H1 (cell line): ENCODE results near the gene TRMT44. TPM values are rescaled to one million over a fixed set of nuclear protein-coding genes. Genes with fewer than 3 reads are reported as not detected.

Experiments
- CTCF ChIA-PET: fragments of 300-600 bp; sonication (Branson Sonifier 250); formaldehyde crosslinking; loops from one replicate; lab custom pipeline; 2021; ENCODE audit not compliant: partially characterized antibody; lab: Charles Lee
- POLR2A ChIA-PET: fragments of 300-600 bp; sonication (Branson Sonifier 250); formaldehyde crosslinking; loops from one replicate; lab custom pipeline; 2021; ENCODE audit warnings: inconsistent platforms; ENCODE audit not compliant: partially characterized antibody; lab: Charles Lee
- DNase-seq, 2 experiments: peaks; one replicate each; pipeline versions ENCODE4 v3.0.0 to v3.0.0-alpha.2; 2010 to 2022; ENCODE audit warnings: low spot score in 2 of 2, low read depth in 1 of 2, mixed read lengths in 1 of 2
- FAIRE-seq: peaks from 2 replicates; lab custom pipeline; 2011; peaks lifted over from hg19 to GRCh38; lab: Jason Lieb, UNC
- H2AFZ ChIP-seq: 2 replicates; pipeline ENCODE4 v1.8.1; 2012; ENCODE audit warnings: low read length, inconsistent platforms
- H2AK5ac ChIP-seq: 2 replicates; pipeline ENCODE4 v1.6.1; 2013; ENCODE audit warnings: low read depth, low read length
- H2BK120ac ChIP-seq: replicated peaks from 2 replicates; pipeline ENCODE3; 2013; ENCODE audit warnings: low read depth, low read length, inconsistent platforms
- H2BK12ac ChIP-seq: 2 replicates; pipeline ENCODE4 v1.6.1; 2013; ENCODE audit warnings: low read depth, low read length
- H2BK15ac ChIP-seq: 2 replicates; pipeline ENCODE4 v1.6.1; 2013; ENCODE audit warnings: low read length
- H2BK20ac ChIP-seq: 2 replicates; pipeline ENCODE4 v1.6.1; 2013; ENCODE audit warnings: low read length
- H2BK5ac ChIP-seq: 2 replicates; pipeline ENCODE4 v1.6.1; 2013; ENCODE audit warnings: low read depth, low read length
- H3K14ac ChIP-seq: 2 replicates; pipeline ENCODE4 v1.6.1; 2013; ENCODE audit warnings: inconsistent platforms; ENCODE audit not compliant: insufficient read length
- H3K18ac ChIP-seq: 2 replicates; pipeline ENCODE4 v1.6.1; 2013; ENCODE audit warnings: low read length; ENCODE audit errors: extremely low read depth
- H3K23ac ChIP-seq: 2 replicates; pipeline ENCODE4 v1.6.1; 2013; ENCODE audit warnings: inconsistent platforms; ENCODE audit not compliant: insufficient read length
- H3K23me2 ChIP-seq: 2 replicates; pipeline ENCODE4 v1.6.1; 2013; ENCODE audit warnings: low read depth, low read length
- H3K27ac ChIP-seq: 2 replicates; pipeline ENCODE4 v1.6.1; 2011; ENCODE audit warnings: low read depth, low read length, inconsistent platforms
- H3K27me3 ChIP-seq, 4 experiments: replicated peaks in 1 of 4; 1 replicate in 1 of 4; 2 replicates in 3 of 4; pipeline versions ENCODE4 v1.6.1 to v1.8.1; 2011 to 2013; ENCODE audit warnings: low read length in 3 of 4, mild to moderate bottlenecking in 3 of 4, inconsistent platforms in 2 of 4, mixed read lengths in 2 of 4, moderate library complexity in 1 of 4; ENCODE audit not compliant: control insufficient read depth in 3 of 4, insufficient read depth in 3 of 4; ENCODE audit errors: extremely low read depth in 1 of 4
- H3K36me3 ChIP-seq, 4 experiments: 2 replicates each; pipeline versions ENCODE4 v1.6.1 to v1.8.1; 2011 to 2013; ENCODE audit warnings: mild to moderate bottlenecking in 4 of 4, low read length in 3 of 4, moderate library complexity in 2 of 4, control low read depth in 1 of 4, inconsistent platforms in 1 of 4; ENCODE audit not compliant: insufficient read depth in 4 of 4, control insufficient read depth in 2 of 4
- H3K4ac ChIP-seq: replicated peaks from 2 replicates; pipeline ENCODE3; 2013; ENCODE audit warnings: low read length, low read depth, mixed read lengths, inconsistent platforms; ENCODE audit not compliant: insufficient read length
- H3K4me1 ChIP-seq, 4 experiments: replicated peaks in 1 of 4; 1 replicate in 1 of 4; 2 replicates in 3 of 4; pipeline versions ENCODE4 v1.6.1 to v1.8.1; 2011 to 2013; ENCODE audit warnings: low read length in 3 of 4, inconsistent platforms in 2 of 4, mixed read lengths in 1 of 4; ENCODE audit not compliant: insufficient read depth in 4 of 4, control insufficient read depth in 3 of 4
- H3K4me2 ChIP-seq, 2 experiments: 2 replicates each; pipeline versions ENCODE4 v1.6.1 to v1.8.1; 2011 to 2013; ENCODE audit warnings: low read depth in 2 of 2, low read length in 2 of 2, control low read depth in 1 of 2, inconsistent platforms in 1 of 2, mild to moderate bottlenecking in 1 of 2; ENCODE audit not compliant: insufficient read depth in 1 of 2
- H3K4me3 ChIP-seq, 4 experiments: fragments of 200-600, 300-600 bp in 1 of 4; sonication (generic), shearing (Covaris generic), sonication (Bioruptor Twin) in 1 of 4; 2 replicates each; pipeline versions ENCODE4 v1.5.1 to v1.8.1; 2011 to 2016; ENCODE audit warnings: low read length in 4 of 4, low read depth in 3 of 4, control low read depth in 2 of 4, inconsistent platforms in 2 of 4, mild to moderate bottlenecking in 2 of 4, mixed read lengths in 1 of 4, moderate library complexity in 1 of 4; ENCODE audit not compliant: insufficient read depth in 2 of 4; ENCODE audit errors: extremely low read depth in 1 of 4
- H3K56ac ChIP-seq: replicated peaks from 2 replicates; pipeline ENCODE3; 2013; ENCODE audit warnings: low read depth, mild to moderate bottlenecking, mixed read lengths, low read length, inconsistent platforms; ENCODE audit not compliant: insufficient read length
- H3K79me1 ChIP-seq: 2 replicates; pipeline ENCODE4 v1.6.1; 2013; ENCODE audit warnings: low read depth, low read length, control low read depth
- H3K79me2 ChIP-seq, 2 experiments: 2 replicates each; pipeline versions ENCODE4 v1.6.1 to v1.8.1; 2012 to 2013; ENCODE audit warnings: low read length in 2 of 2, mild to moderate bottlenecking in 2 of 2, inconsistent platforms in 1 of 2; ENCODE audit not compliant: insufficient read depth in 2 of 2, control insufficient read depth in 1 of 2
- H3K9ac ChIP-seq, 4 experiments: replicated peaks in 1 of 4; 1 replicate in 1 of 4; 2 replicates in 3 of 4; pipeline versions ENCODE4 v1.6.1 to v1.8.1; 2011 to 2013; ENCODE audit warnings: low read depth in 3 of 4, low read length in 3 of 4, control low read depth in 2 of 4, mild to moderate bottlenecking in 2 of 4, moderate library complexity in 2 of 4, inconsistent platforms in 1 of 4; ENCODE audit errors: extremely low read depth in 1 of 4
- H3K9me3 ChIP-seq, 2 experiments: 2 replicates each; pipeline versions ENCODE4 v1.6.1 to v1.8.1; 2012 to 2013; ENCODE audit warnings: mild to moderate bottlenecking in 2 of 2, moderate library complexity in 2 of 2, control low read depth in 1 of 2, inconsistent platforms in 1 of 2, low read depth in 1 of 2, low read length in 1 of 2, mixed read lengths in 1 of 2; ENCODE audit not compliant: insufficient read depth in 2 of 2
- H4K20me1 ChIP-seq, 2 experiments: replicated peaks in 1 of 2; 2 replicates each; pipeline versions ENCODE3 to v1.8.1; 2011 to 2013; ENCODE audit warnings: inconsistent platforms in 2 of 2, low read length in 2 of 2, mild to moderate bottlenecking in 1 of 2; ENCODE audit not compliant: insufficient read depth in 2 of 2, control insufficient read depth in 1 of 2
- H4K5ac ChIP-seq: 2 replicates; pipeline ENCODE4 v1.6.1; 2013; ENCODE audit warnings: low read length, low read depth, mixed read lengths, inconsistent platforms; ENCODE audit not compliant: insufficient read length
- H4K8ac ChIP-seq: 2 replicates; pipeline ENCODE4 v1.8.0; 2013; ENCODE audit warnings: mild to moderate bottlenecking, moderate library complexity, low read length, inconsistent platforms; ENCODE audit not compliant: insufficient read depth; ENCODE audit errors: extremely low read depth
- H4K91ac ChIP-seq: replicated peaks from 2 replicates; pipeline ENCODE3; 2013; ENCODE audit warnings: low read length, mixed read lengths, inconsistent platforms; ENCODE audit not compliant: insufficient read length
- ASH2L ChIP-seq: fragments of 200-600, 300-600 bp; sonication (generic); IDR thresholded peaks from one replicate; pipeline ENCODE4 v1.7.1; 2017; ENCODE audit warnings: low read length
- GTF2F1 ChIP-seq: IDR thresholded peaks from 2 replicates; pipeline ENCODE4 v1.6.1; 2012; ENCODE audit warnings: low read depth, low read length, improper control_type of control experiment, borderline replicate concordance
- RBBP5 ChIP-seq: IDR thresholded peaks from 2 replicates; pipeline ENCODE4 v1.7.1; 2012; ENCODE audit warnings: low read depth, mild to moderate bottlenecking, inconsistent platforms, low read length, moderate library complexity, borderline replicate concordance
- RNF2 ChIP-seq: fragments of 200-900, 300-1000 bp; sonication (generic); IDR thresholded peaks from 2 replicates; pipeline ENCODE4 v1.7.1; 2016; ENCODE audit warnings: borderline replicate concordance, low read depth, mild to moderate bottlenecking, antibody characterized with exemption, low read length; ENCODE audit not compliant: poor library complexity, severe bottlenecking; ENCODE audit errors: missing control alignments
- SIX5 ChIP-seq: IDR thresholded peaks from 2 replicates; pipeline ENCODE4 v1.6.1; 2011; ENCODE audit warnings: mild to moderate bottlenecking, low read depth, low read length
- WGBS, 2 experiments: shearing (Covaris generic) in 1 of 2; methylation state at CpG; one replicate each; pipeline versions ENCODE4 v1.1.6 to v1.1.7; 2013 to 2015; ENCODE audit warnings: low lambda C conversion rate in 2 of 2, mixed read lengths in 2 of 2, inconsistent platforms in 1 of 2, low coverage in 1 of 2, missing lambda C conversion rate in 1 of 2; ENCODE audit not compliant: insufficient replicate concordance in 2 of 2, insufficient coverage in 1 of 2, insufficient read length in 1 of 2; ENCODE audit errors: extremely low coverage in 1 of 2, missing lambda C conversion rate in 1 of 2; 5-methylcytosine and 5-hydroxymethylcytosine counted together
- polyA plus RNA-seq, 7 experiments: library from polyadenylated mRNA; depleted of rRNA in 3 of 7; stranded (reverse) in 5 of 7; unstranded in 2 of 7; fragments of >200 nt in 5 of 7; fragments of 200-250 nt in 2 of 7; gene quantifications; 1 replicate in 5 of 7; 2 replicates in 1 of 7; 4 replicates in 1 of 7; pipeline versions ENCODE4 v1.2.1 to v1.2.3, GENCODE V29; 2011 to 2013; ENCODE audit warnings: missing spikeins in 2 of 7, mixed read lengths in 2 of 7
- total RNA-seq: library from RNA; stranded (reverse); fragmentation: NEBNext Ultra II Directional; extraction: Animal tissue kit (Norgen Biotek cat#: 25700); gene quantifications from 2 replicates; pipeline ENCODE4 v1.2.1, GENCODE V29; 2021

The TRMT44 gene
- total and polyA plus RNA-seq, 2 of the 8 experiments (the other 6 are each of a cell fraction or from before 2014, with no cell fraction given) = 8.6 to 23.9 TPM

DNA sequence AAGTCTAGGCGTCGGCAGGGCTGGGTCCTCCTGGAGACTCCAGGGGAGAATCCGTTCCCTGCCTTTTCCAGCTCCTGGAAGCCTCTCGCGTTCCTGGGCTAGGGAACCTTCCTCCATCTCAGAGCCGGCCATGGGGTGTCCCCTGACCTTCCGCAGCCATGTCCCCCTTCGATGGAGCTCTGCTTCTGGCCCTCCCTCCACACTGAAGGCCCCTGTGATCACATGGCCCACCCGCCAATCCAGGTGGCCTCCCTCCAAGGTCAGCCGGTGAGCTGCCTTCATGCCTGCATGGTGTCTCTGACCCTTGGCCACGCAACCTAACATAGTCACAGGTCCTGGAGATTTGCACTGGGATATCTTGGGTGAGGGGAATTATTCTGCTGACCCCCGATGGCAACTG, 69.6 kb downstream of the TRMT44 start:
- H3K18ac ChIP-seq = no peak overlapping the region
- no peak overlapping the region for H2AK5ac ChIP-seq
- no peaks in the 10 kb centered on the region; a peak in 2 of 7 replicates for H3K27me3 ChIP-seq
- H3K4me3 ChIP-seq = no peak overlapping the region
- CTCF ChIA-PET = interaction anchor here (1.2 to 1.9 kb wide), 3 partner anchors 12 to 40 kb away, joined by 3 to 8 read pairs (median 5); no protein-coding TSS in a partner anchor
- H3K4ac ChIP-seq = no peak overlapping the region
- no peak overlapping the region for H2BK20ac ChIP-seq
- FAIRE-seq (no peak), DNase-seq (no peak)
- peak overlapping the region; percentile 2; the same call in 1 of the 2 replicates for H4K8ac ChIP-seq
- H4K20me1 ChIP-seq = no peaks in the 10 kb centered on the region
- H3K23me2 ChIP-seq = no peaks in the 10 kb centered on the region
- no peak overlapping the region for H3K23ac ChIP-seq
- no peak overlapping the region for H3K56ac ChIP-seq
- POLR2A ChIA-PET = interaction anchor here (0.5 to 1.3 kb wide), 3 partner anchors 8 to 53 kb away, joined by 3 read pairs; no protein-coding TSS in a partner anchor
- no peak overlapping the region for H3K4me2 ChIP-seq
- H4K91ac ChIP-seq = peak overlapping the region; percentile 39
- no peak overlapping the region for H4K5ac ChIP-seq
- H3K9me3 ChIP-seq = peaks cover 0 to 3% of the 10 kb centered on the region in 2 experiments; a peak in 1 of 4 replicates
- H2BK120ac ChIP-seq = no peak overlapping the region
- WGBS, 2 experiments = 92% methylated on average over 12 of the region's 12 CpGs; no CpG with 5 or more reads in 1 of the 2 experiments
- H3K36me3 ChIP-seq = no peaks in the 10 kb centered on the region
- H2BK15ac ChIP-seq = no peak overlapping the region
- H3K27ac ChIP-seq = no peak overlapping the region
- no peak overlapping the region for H3K14ac ChIP-seq
- no peak overlapping the region for H3K9ac ChIP-seq
- peaks cover 6 to 22% (median 14%) of the 10 kb centered on the region in 4 experiments for H3K4me1 ChIP-seq
- H3K79me2 ChIP-seq = no peaks in the 10 kb centered on the region
- H3K79me1 ChIP-seq = no peaks in the 10 kb centered on the region
- H2BK5ac ChIP-seq = no peak overlapping the region
- no peak overlapping the region for H2BK12ac ChIP-seq
- H2AFZ ChIP-seq = no peak overlapping the region
- TF ChIP-seq RNF2 (no peak), ASH2L (no peak), SIX5 (no peak), GTF2F1 (no peak), RBBP5 (no peak)
